Neural cell (in vitro differentiated cells): Measurements from ENCODE around the gene LRFN3. TPM values are rescaled to one million over a fixed set of nuclear protein-coding genes. Genes with fewer than 3 reads are reported as not detected.

Source experiments
- H2AFZ ChIP-seq: fragments of 200-600, 300-800 bp; sonication (generic), shearing (Covaris generic); 2 replicates; pipeline ENCODE4 v1.6.0; 2014; ENCODE audit warnings: low read depth, mild to moderate bottlenecking, antibody characterized with exemption, low read length, moderate library complexity
- H3F3A ChIP-seq: fragments of 200-600 bp; shearing (Covaris generic); 2 replicates; pipeline ENCODE4 v1.6.1; 2016; ENCODE audit warnings: mild to moderate bottlenecking, moderate library complexity, mixed read lengths, antibody characterized with exemption, low read length; ENCODE audit not compliant: insufficient read depth, poor library complexity, severe bottlenecking
- H3K27ac ChIP-seq: fragments of 200-600, 300-800 bp; sonication (generic), shearing (Covaris generic); 2 replicates; pipeline ENCODE4 v1.5.1; 2014; ENCODE audit warnings: mild to moderate bottlenecking, low read length, moderate library complexity
- H3K27me3 ChIP-seq: fragments of 300-800, 200-600 bp; sonication (generic), shearing (Covaris generic); 2 replicates; pipeline ENCODE4 v1.6.0; 2014; ENCODE audit warnings: mild to moderate bottlenecking, low read depth, low read length, moderate library complexity; ENCODE audit not compliant: insufficient read depth
- H3K36me3 ChIP-seq: fragments of 300-800, 200-600 bp; sonication (generic), shearing (Covaris generic); 2 replicates; pipeline ENCODE4 v1.5.1; 2014; ENCODE audit warnings: mild to moderate bottlenecking, antibody characterized with exemption, low read length, moderate library complexity; ENCODE audit not compliant: insufficient read depth
- H3K4me2 ChIP-seq: fragments of 300-800, 200-600 bp; sonication (generic), shearing (Covaris generic); 2 replicates; pipeline ENCODE4 v1.6.0; 2014; ENCODE audit warnings: mild to moderate bottlenecking, low read length
- H3K4me3 ChIP-seq: fragments of 300-800, 200-600 bp; sonication (generic), shearing (Covaris generic); 2 replicates; pipeline ENCODE4 v1.5.1; 2014; ENCODE audit warnings: mild to moderate bottlenecking, low read length, moderate library complexity
- H3K79me2 ChIP-seq: fragments of 200-600 bp; shearing (Covaris generic); replicated peaks from 2 replicates; pipeline ENCODE4 v1.6.0; 2014; ENCODE audit warnings: mild to moderate bottlenecking, low read length, moderate library complexity; ENCODE audit not compliant: insufficient read depth
- H3K9ac ChIP-seq: fragments of 300-800, 200-600 bp; sonication (generic), shearing (Covaris generic); 2 replicates; pipeline ENCODE4 v1.6.1; 2016; ENCODE audit warnings: mild to moderate bottlenecking, low read length, mixed read lengths
- H3K9me2 ChIP-seq: fragments of 200-600 bp; shearing (Covaris generic); 2 replicates; pipeline ENCODE4 v1.6.1; 2016; ENCODE audit warnings: mild to moderate bottlenecking, low read length, mixed read lengths; ENCODE audit not compliant: insufficient read depth
- H3K9me3 ChIP-seq: fragments of 200-600, 300-800 bp; sonication (generic), shearing (Covaris generic); 2 replicates; pipeline ENCODE4 v1.6.1; 2016; ENCODE audit warnings: mild to moderate bottlenecking, mixed run types, low read length, moderate library complexity, mixed read lengths
- H4K20me1 ChIP-seq: fragments of 200-600 bp; shearing (Covaris generic); 2 replicates; pipeline ENCODE4 v1.6.1; 2016; ENCODE audit warnings: mild to moderate bottlenecking, mixed run types; ENCODE audit not compliant: insufficient read depth
- CTCF ChIP-seq: fragments of 450-650 bp; IDR thresholded peaks from 2 replicates; pipeline ENCODE4 v1.5.1; 2014; ENCODE audit warnings: antibody characterized with exemption, mild to moderate bottlenecking, moderate library complexity; ENCODE audit not compliant: poor library complexity, severe bottlenecking
- EP300 ChIP-seq: fragments of 450-650 bp; conservative IDR thresholded peaks from 2 replicates; pipeline ENCODE4 v1.6.1; 2014; ENCODE audit warnings: antibody characterized with exemption, mild to moderate bottlenecking, moderate library complexity; ENCODE audit not compliant: poor library complexity, severe bottlenecking
- EZH2 ChIP-seq: fragments of 200-600, 300-800 bp; shearing (Covaris generic), sonication (generic); IDR thresholded peaks from 2 replicates; pipeline ENCODE4 v1.6.1; 2014; ENCODE audit warnings: antibody characterized with exemption, low read length, borderline replicate concordance, mild to moderate bottlenecking; ENCODE audit not compliant: insufficient read depth, poor library complexity, severe bottlenecking
- MXI1 ChIP-seq: fragments of 450-650 bp; conservative IDR thresholded peaks from 2 replicates; pipeline ENCODE4 v1.6.1; 2014; ENCODE audit warnings: antibody characterized with exemption, mild to moderate bottlenecking; ENCODE audit not compliant: poor library complexity, severe bottlenecking
- POLR2AphosphoS5 ChIP-seq: IDR thresholded peaks from 2 replicates; pipeline ENCODE4 v1.6.1; 2012
- RAD21 ChIP-seq: fragments of 450-650 bp; conservative IDR thresholded peaks from 2 replicates; pipeline ENCODE4 v1.6.1; 2014; ENCODE audit warnings: antibody characterized with exemption, mild to moderate bottlenecking, moderate library complexity
- REST ChIP-seq: IDR thresholded peaks from 2 replicates; pipeline ENCODE4 v1.6.1; 2012; ENCODE audit warnings: borderline replicate concordance
- SMC3 ChIP-seq: fragments of 450-650 bp; conservative IDR thresholded peaks from 2 replicates; pipeline ENCODE4 v1.6.1; 2014; ENCODE audit warnings: antibody characterized with exemption, mild to moderate bottlenecking, moderate library complexity; ENCODE audit not compliant: poor library complexity
- TAF1 ChIP-seq: IDR thresholded peaks from 2 replicates; pipeline ENCODE4 v1.6.1; 2012; ENCODE audit warnings: low read depth
- polyA plus RNA-seq: library from polyadenylated mRNA; depleted of rRNA; stranded (reverse); fragments of >200 nt; gene quantifications from 2 replicates; pipeline ENCODE4 v1.2.3, GENCODE V29; 2014

Gene LRFN3
- polyA plus RNA-seq, 1 donor from 2014 or later = 11.1 TPM

- Histone ChIP-seq H2AFZ (no peak overlapping the region), H3K27me3 (no peaks in the 10 kb centered on the region), H3F3A (no peaks in the 10 kb centered on the region), H3K4me3 (peak overlapping the region; percentile 88), H3K27ac (peak overlapping the region; percentile 60), H3K9me2 (no peaks in the 10 kb centered on the region), H3K4me2 (peak overlapping the region; percentile 70), H3K79me2 (peaks cover 28% of the 10 kb centered on the region), H4K20me1 (no peaks in the 10 kb centered on the region), H3K9me3 (no peaks in the 10 kb centered on the region), H3K36me3 (no peaks in the 10 kb centered on the region), H3K9ac (peak overlapping the region; percentile 88)
- TF ChIP-seq MXI1 (no peak), REST (peak; percentile 13), POLR2AphosphoS5 (no peak), RAD21 (no peak), EZH2 (no peak)
Measured at GRCh38 chr19:35936738-35937268, 629 bp downstream of the LRFN3 start.

GRCh38 chr19:35937345-35938281 is 1.4 kb downstream of the LRFN3 start:
- H3K27me3 ChIP-seq = no peaks in the 10 kb centered on the region
- H3K4me3 ChIP-seq = peak overlapping the region; percentile 88
- H3K4me2 ChIP-seq = peak overlapping the region; percentile 70
- no peaks in the 10 kb centered on the region for H3F3A ChIP-seq
- peaks cover 30% of the 10 kb centered on the region for H3K79me2 ChIP-seq
- H3K36me3 ChIP-seq = no peaks in the 10 kb centered on the region
- H3K9ac ChIP-seq = peak overlapping the region; percentile 88
- H4K20me1 ChIP-seq = no peaks in the 10 kb centered on the region
- no peak overlapping the region for H2AFZ ChIP-seq
- TF ChIP-seq REST (no peak), EP300 (no peak), EZH2 (no peak), TAF1 (no peak), POLR2AphosphoS5 (no peak), CTCF (no peak), RAD21 (no peak), MXI1 (no peak), SMC3 (no peak)
- H3K9me3 ChIP-seq = no peaks in the 10 kb centered on the region
- H3K9me2 ChIP-seq = no peaks in the 10 kb centered on the region
- H3K27ac ChIP-seq = no peak overlapping the region
